ENCODE data around the gene ALPK1. TPM values are rescaled to one million over a fixed set of nuclear protein-coding genes. Genes with fewer than 3 reads are reported as not detected.
"Not testable (repeated sequence)": the region's sequence is repeated elsewhere in the genome, so short reads cannot be mapped to it uniquely, and the experiment has no call there.

ALPK1 gene
- polyA plus RNA-seq, 2 of the 4 experiments (the other 2 are of a cell fraction): 3.5 to 15.9 TPM

DNA sequence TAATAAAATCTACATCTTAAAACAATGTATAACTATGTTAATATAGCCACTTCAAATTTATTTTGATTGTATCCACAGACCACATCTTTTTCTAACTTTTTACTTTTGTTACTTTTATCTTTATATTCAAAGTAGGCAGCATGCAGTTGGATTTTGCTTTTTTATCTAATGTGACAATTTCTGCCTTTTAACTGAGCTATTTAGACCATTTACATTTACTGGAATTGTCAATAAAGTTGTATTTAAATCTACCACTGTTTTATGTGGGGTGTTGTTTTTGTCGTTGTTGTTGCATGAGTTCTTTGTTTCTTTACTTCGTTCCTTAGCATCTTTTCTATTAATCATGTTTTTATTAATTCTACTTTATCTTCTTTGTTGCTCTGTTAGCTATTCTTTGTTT is 176.8 kb downstream of the ALPK1 start:
- POLR2A ChIA-PET: no interaction called here
- Histone ChIP-seq H3K4me3 (no peak overlapping the region), H3K4me2 (no peak overlapping the region), H3K9me3 (no peaks in the 10 kb centered on the region), H3K27ac (no peak overlapping the region), H3K4me1 (no peaks in the 10 kb centered on the region)
- CTCF ChIA-PET: no interaction called here
- ATAC-seq (no peak), DNase-seq (ENCODE audit: low read depth in 1 of 2, low spot score in 1 of 2) (no peak), FAIRE-seq (no peak)
- TF ChIP-seq HDAC2 (IDR thresholded peaks at IDR 0.05) (no peak), EP300 (IDR thresholded peaks at IDR 0.05) (no peak), MAFK (IDR thresholded peaks at IDR 0.05; ENCODE audit: partially characterized antibody) (no peak)
- WGBS (ENCODE audit: missing lambda C conversion rate): 61% methylated on average over 2 of the region's 2 CpGs

DNA sequence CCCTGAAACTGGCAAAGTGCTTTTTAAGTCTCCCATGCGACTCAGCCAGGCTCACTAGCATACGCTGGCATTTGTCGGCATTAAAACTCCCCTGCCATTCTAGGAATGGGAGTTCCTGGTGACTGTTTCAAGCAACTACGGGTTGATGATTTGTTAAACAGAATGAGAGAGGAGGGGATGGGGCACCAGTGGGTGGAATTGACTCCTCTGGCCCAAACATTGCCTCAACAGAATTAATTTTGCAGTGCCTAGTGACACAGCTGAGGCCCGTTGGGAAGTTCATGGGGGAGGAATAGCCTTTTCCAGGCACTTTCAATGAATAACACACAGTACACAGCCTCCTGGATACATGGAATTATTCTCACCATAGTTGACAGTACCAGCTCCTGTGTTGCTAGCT is 188.8 kb downstream of the ALPK1 start:
- FAIRE-seq: no peak
- POLR2A ChIA-PET: no interaction called here
- WGBS (ENCODE audit: missing lambda C conversion rate): 60% methylated on average over 5 of the region's 5 CpGs

DNA sequence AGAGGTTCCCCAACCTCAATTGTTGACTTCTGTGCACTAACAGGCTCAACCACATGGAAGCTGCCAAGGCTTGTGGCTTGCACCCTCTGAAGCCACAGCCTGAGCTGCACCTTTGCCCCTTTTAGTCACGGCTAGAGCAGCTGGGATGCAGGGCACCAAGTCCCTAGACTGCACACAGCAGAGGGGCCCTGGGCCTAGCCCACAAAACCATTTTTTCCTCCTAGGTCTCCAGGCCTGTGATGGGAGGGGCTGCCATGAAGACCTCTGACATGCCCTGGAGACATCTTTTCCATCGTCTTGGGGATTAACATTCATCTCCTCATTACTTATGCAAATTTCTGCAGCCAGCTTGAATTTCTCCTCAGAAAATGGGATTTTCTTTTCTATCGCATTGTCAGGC is 193.6 kb downstream of the ALPK1 start:
- H3K4me3 ChIP-seq; DNase-seq (ENCODE audit: low read depth in 1 of 2, low spot score in 1 of 2); CTCF ChIA-PET; H3K4me1 ChIP-seq; POLR2A ChIA-PET; H3K27ac ChIP-seq; ATAC-seq; H3K4me2 ChIP-seq; FAIRE-seq; H3K9me3 ChIP-seq: not testable (repeated sequence)
- 31% methylated on average over 3 of the region's 3 CpGs for WGBS (ENCODE audit: missing lambda C conversion rate)
- TF ChIP-seq ZFP36 (IDR thresholded peaks at IDR 0.05; ENCODE audit: borderline replicate concordance, partially characterized antibody): peak; percentile 56

More for the DNA sequence above, 188.8 kb downstream of the ALPK1 start:
- Histone ChIP-seq H3K9me3 (0 out of 3 replicates have a peak, but pooled peaks cover 4% of the 10 kb centered on the region), H3K27ac (no peak overlapping the region), H3K4me2 (no peak overlapping the region), H3K4me3 (no peak overlapping the region), H3K4me1 (no peaks in the 10 kb centered on the region)
- TF ChIP-seq FOSL2 (IDR thresholded peaks at IDR 0.05) (no peak), FOSL2 (CRISPR knock-in tag; IDR thresholded peaks at IDR 0.05) (no peak), TP53 (CRISPR knock-in tag; IDR thresholded peaks at IDR 0.05) (no peak), RCOR1 (IDR thresholded peaks at IDR 0.05; ENCODE audit: low read depth, low read length) (no peak), RARB (CRISPR knock-in tag; IDR thresholded peaks at IDR 0.05) (no peak), JUNB (IDR thresholded peaks at IDR 0.05) (no peak), EP300 (IDR thresholded peaks at IDR 0.05) (no peak), ELK1 (IDR thresholded peaks at IDR 0.05; ENCODE audit: low read depth, low read length) (no peak), KDM1A (IDR thresholded peaks at IDR 0.05; ENCODE audit: low read depth) (no peak), EHF (CRISPR knock-in tag; IDR thresholded peaks at IDR 0.05) (no peak), REST (IDR thresholded peaks at IDR 0.05) (no peak), MAFK (IDR thresholded peaks at IDR 0.05; ENCODE audit: partially characterized antibody) (no peak), HOXB13 (CRISPR knock-in tag; IDR thresholded peaks at IDR 0.05; ENCODE audit: low read depth) (no peak)
- TF ChIP-seq, protein P1, sequence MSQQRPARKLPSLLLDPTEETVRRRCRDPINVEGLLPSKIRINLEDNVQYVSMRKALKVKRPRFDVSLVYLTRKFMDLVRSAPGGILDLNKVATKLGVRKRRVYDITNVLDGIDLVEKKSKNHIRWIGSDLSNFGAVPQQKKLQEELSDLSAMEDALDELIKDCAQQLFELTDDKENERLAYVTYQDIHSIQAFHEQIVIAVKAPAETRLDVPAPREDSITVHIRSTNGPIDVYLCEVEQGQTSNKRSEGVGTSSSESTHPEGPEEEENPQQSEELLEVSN (IDR thresholded peaks at IDR 0.05; ENCODE audit: borderline replicate concordance, low read depth): no peak
- ATAC-seq (no peak), DNase-seq (ENCODE audit: low read depth in 1 of 2, low spot score in 1 of 2) (no peak)
- CTCF ChIA-PET: no interaction called here

Other genes with a start within 250 kb of the ALPK1 start
- 1.5 and 2.3 TPM in 2 replicates for gene FAM241A, start 151.9 kb upstream of the ALPK1 start, polyA plus RNA-seq (2011; rRNA removed)
- gene FAM241A, start 151.9 kb upstream of the ALPK1 start, polyA plus RNA-seq (2017; fragmentation: RNase III; extraction: RNeasy Plus Mini Kit Qiagen cat#74134 plus additional on column Dnase treatment): 0.59 to 0.67 TPM (median 0.63 TPM) in 3 replicates
- 21.1 and 34.6 TPM in 2 replicates for gene AP1AR, start 65.6 kb upstream of the ALPK1 start, polyA plus RNA-seq (2011; rRNA removed)
- 14.3 to 16.5 TPM (median 16.0 TPM) in 3 replicates for gene AP1AR, start 65.6 kb upstream of the ALPK1 start, polyA plus RNA-seq (2017; fragmentation: RNase III; extraction: RNeasy Plus Mini Kit Qiagen cat#74134 plus additional on column Dnase treatment)
- 7.9 and 9.2 TPM in 2 replicates for gene TIFA, start 11.5 kb upstream of the ALPK1 start, polyA plus RNA-seq (2011; rRNA removed)
- gene TIFA, start 11.5 kb upstream of the ALPK1 start, polyA plus RNA-seq (2017; fragmentation: RNase III; extraction: RNeasy Plus Mini Kit Qiagen cat#74134 plus additional on column Dnase treatment): 3.3 to 3.4 TPM (median 3.3 TPM) in 3 replicates
- gene NEUROG2, start 218.8 kb downstream of the ALPK1 start, polyA plus RNA-seq (2011; rRNA removed): not detected in 2 replicates
- gene NEUROG2, start 218.8 kb downstream of the ALPK1 start, polyA plus RNA-seq (2017; fragmentation: RNase III; extraction: RNeasy Plus Mini Kit Qiagen cat#74134 plus additional on column Dnase treatment): not detected in 3 replicates

All from A549 (cell line).